ENCODE data around the gene TSSK6.

The TSSK6 gene

DNA sequence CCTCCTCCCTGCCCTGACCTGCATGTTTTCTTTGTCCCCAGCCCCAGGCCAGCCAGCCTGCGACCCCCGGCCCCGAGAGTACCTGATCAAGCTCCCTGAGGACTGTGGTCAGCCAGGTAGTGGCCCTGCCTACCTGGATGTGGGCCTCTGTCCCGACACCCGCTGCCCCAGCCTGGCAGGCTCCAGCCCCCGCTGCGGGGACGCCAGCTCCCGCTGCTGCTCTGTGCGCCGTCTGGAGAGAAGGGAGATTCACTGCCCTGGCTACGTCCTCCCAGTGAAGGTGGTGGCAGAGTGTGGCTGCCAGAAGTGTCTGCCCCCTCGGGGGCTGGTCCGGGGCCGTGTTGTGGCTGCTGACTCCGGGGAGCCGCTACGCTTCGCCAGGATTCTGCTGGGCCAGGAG is 28.3 kb upstream of the TSSK6 start:
- H3K9ac ChIP-seq = no peak overlapping the region
- TF ChIP-seq, protein P1, sequence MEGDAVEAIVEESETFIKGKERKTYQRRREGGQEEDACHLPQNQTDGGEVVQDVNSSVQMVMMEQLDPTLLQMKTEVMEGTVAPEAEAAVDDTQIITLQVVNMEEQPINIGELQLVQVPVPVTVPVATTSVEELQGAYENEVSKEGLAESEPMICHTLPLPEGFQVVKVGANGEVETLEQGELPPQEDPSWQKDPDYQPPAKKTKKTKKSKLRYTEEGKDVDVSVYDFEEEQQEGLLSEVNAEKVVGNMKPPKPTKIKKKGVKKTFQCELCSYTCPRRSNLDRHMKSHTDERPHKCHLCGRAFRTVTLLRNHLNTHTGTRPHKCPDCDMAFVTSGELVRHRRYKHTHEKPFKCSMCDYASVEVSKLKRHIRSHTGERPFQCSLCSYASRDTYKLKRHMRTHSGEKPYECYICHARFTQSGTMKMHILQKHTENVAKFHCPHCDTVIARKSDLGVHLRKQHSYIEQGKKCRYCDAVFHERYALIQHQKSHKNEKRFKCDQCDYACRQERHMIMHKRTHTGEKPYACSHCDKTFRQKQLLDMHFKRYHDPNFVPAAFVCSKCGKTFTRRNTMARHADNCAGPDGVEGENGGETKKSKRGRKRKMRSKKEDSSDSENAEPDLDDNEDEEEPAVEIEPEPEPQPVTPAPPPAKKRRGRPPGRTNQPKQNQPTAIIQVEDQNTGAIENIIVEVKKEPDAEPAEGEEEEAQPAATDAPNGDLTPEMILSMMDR (conservative IDR thresholded peaks at IDR 0.05; ENCODE audit: low read depth, low read length) = no peak
- H3K27ac ChIP-seq = no peak overlapping the region
- H3K36me3 ChIP-seq (ENCODE audit: insufficient read depth) = no peaks in the 10 kb centered on the region
- H3K79me2 ChIP-seq (ENCODE audit: insufficient read depth, low read depth) = no peaks in the 10 kb centered on the region
- peaks cover 2% of the 10 kb centered on the region; the same call in 1 of the 2 replicates for H3K27me3 ChIP-seq (ENCODE audit: insufficient read depth, low read depth)
- no peaks in the 10 kb centered on the region for H3K4me1 ChIP-seq (ENCODE audit: low read depth, poor library complexity, severe bottlenecking)
- H4K20me1 ChIP-seq (ENCODE audit: insufficient read depth) = no peaks in the 10 kb centered on the region
- H3K4me2 ChIP-seq = no peak overlapping the region
- no peak overlapping the region for H3K4me3 ChIP-seq (IDR thresholded peaks at IDR 0.05; ENCODE audit: insufficient read depth, low read depth, low read length)
- no peak overlapping the region for H2AFZ ChIP-seq (ENCODE audit: low read depth)

DNA sequence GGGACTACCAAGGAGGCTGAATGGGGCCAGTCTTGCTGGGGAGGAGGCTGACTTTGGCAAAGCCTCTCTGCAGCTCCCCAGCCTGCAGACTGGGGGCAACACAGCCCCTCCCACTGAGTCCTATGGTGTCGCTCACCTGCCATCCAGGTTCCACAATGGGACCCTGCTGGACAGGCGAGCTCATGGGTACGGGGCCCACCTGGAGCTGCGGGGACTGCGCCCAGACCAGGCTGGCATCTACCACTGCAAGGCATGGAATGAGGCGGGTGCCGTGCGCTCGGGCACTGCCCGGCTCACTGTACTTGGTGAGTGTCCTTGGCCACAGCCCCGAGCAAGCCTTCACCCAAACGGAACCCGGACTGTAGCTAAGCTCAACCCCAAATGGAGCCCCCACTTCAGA is 27.8 kb upstream of the TSSK6 start:
- H3K4me2 ChIP-seq = no peak overlapping the region
- no peak overlapping the region for H3K27ac ChIP-seq
- H3K27me3 ChIP-seq (ENCODE audit: insufficient read depth, low read depth) = peaks cover 2% of the 10 kb centered on the region; the same call in 1 of the 2 replicates
- H4K20me1 ChIP-seq (ENCODE audit: insufficient read depth) = no peaks in the 10 kb centered on the region
- no peak overlapping the region for H3K9ac ChIP-seq
- no peak overlapping the region for H2AFZ ChIP-seq (ENCODE audit: low read depth)
- H3K4me1 ChIP-seq (ENCODE audit: low read depth, poor library complexity, severe bottlenecking) = no peaks in the 10 kb centered on the region
- no peaks in the 10 kb centered on the region for H3K36me3 ChIP-seq (ENCODE audit: insufficient read depth)
- no peaks in the 10 kb centered on the region for H3K79me2 ChIP-seq (ENCODE audit: insufficient read depth, low read depth)
- TF ChIP-seq, protein P1 (conservative IDR thresholded peaks at IDR 0.05; ENCODE audit: low read depth, low read length) = no peak
- no peak overlapping the region for H3K4me3 ChIP-seq (IDR thresholded peaks at IDR 0.05; ENCODE audit: insufficient read depth, low read depth, low read length)

DNA sequence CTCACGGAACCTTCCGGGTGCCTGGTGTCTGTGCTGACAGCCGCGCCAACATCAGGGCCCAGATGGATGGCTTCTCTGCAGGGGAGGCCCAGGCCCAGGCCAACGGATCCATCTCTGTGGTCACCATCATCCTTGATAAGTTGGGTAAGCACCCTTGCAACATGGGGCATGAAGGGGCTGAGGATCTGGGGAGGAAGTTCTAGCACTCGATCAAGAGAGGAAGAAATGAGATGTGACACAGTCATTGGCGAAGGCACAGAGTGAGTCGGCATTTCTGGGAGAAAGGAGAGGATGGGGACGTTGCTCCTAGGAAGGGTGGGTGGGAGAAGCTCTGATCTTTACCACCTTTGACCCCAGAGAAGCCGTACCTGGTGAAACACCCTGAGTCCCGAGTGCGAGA is 27.2 kb upstream of the TSSK6 start:
- H3K36me3 ChIP-seq (ENCODE audit: insufficient read depth) = no peaks in the 10 kb centered on the region
- H3K79me2 ChIP-seq (ENCODE audit: insufficient read depth, low read depth) = no peaks in the 10 kb centered on the region
- H3K4me1 ChIP-seq (ENCODE audit: low read depth, poor library complexity, severe bottlenecking) = no peaks in the 10 kb centered on the region
- H4K20me1 ChIP-seq (ENCODE audit: insufficient read depth) = no peaks in the 10 kb centered on the region
- H2AFZ ChIP-seq (ENCODE audit: low read depth) = no peak overlapping the region
- no peak overlapping the region for H3K27ac ChIP-seq
- TF ChIP-seq, protein P1 (conservative IDR thresholded peaks at IDR 0.05; ENCODE audit: low read depth, low read length) = no peak
- no peak overlapping the region for H3K9ac ChIP-seq
- H3K4me2 ChIP-seq = no peak overlapping the region
- no peak overlapping the region for H3K4me3 ChIP-seq (IDR thresholded peaks at IDR 0.05; ENCODE audit: insufficient read depth, low read depth, low read length)
- peaks cover 2% of the 10 kb centered on the region; the same call in 1 of the 2 replicates for H3K27me3 ChIP-seq (ENCODE audit: insufficient read depth, low read depth)

DNA sequence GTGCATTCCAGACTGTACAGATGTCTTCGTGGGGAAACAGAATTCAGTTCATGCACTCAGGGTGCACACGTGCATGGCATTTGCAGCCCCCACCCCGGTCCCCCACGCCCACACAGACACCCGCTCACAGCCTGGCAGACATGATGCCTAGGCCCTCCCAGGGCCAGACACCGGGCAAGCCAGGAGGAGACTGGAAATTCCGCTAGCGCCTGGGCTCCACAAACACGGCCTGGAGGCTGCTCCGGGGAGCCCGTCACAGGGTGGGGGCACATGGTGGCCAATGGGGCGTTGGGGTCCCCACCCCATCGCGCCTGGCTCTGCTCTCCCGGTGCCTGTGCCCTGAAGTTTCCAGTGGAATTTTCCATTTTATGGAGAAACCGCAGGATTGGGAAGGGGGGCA is 26.3 kb upstream of the TSSK6 start:
- H3K36me3 ChIP-seq (ENCODE audit: insufficient read depth) = no peaks in the 10 kb centered on the region
- peaks cover 2% of the 10 kb centered on the region; the same call in 1 of the 2 replicates for H3K27me3 ChIP-seq (ENCODE audit: insufficient read depth, low read depth)
- H3K4me3 ChIP-seq (IDR thresholded peaks at IDR 0.05; ENCODE audit: insufficient read depth, low read depth, low read length) = no peak overlapping the region
- H3K79me2 ChIP-seq (ENCODE audit: insufficient read depth, low read depth) = no peaks in the 10 kb centered on the region
- no peak overlapping the region for H2AFZ ChIP-seq (ENCODE audit: low read depth)
- H3K9ac ChIP-seq = no peak overlapping the region
- H3K27ac ChIP-seq = no peak overlapping the region
- no peaks in the 10 kb centered on the region for H3K4me1 ChIP-seq (ENCODE audit: low read depth, poor library complexity, severe bottlenecking)
- no peak overlapping the region for H3K4me2 ChIP-seq
- no peaks in the 10 kb centered on the region for H4K20me1 ChIP-seq (ENCODE audit: insufficient read depth)
- TF ChIP-seq, protein P1 (conservative IDR thresholded peaks at IDR 0.05; ENCODE audit: low read depth, low read length) = no peak

All from KMS-11 (cell line).